Measurements from ENCODE around the gene TPBG. TPM values are rescaled to one million over a fixed set of nuclear protein-coding genes. Genes with fewer than 3 reads are reported as not detected.

TPBG gene
- total and polyA plus RNA-seq, 7 donors = 0.47 to 3.0 (median 1.3) TPM

DNA sequence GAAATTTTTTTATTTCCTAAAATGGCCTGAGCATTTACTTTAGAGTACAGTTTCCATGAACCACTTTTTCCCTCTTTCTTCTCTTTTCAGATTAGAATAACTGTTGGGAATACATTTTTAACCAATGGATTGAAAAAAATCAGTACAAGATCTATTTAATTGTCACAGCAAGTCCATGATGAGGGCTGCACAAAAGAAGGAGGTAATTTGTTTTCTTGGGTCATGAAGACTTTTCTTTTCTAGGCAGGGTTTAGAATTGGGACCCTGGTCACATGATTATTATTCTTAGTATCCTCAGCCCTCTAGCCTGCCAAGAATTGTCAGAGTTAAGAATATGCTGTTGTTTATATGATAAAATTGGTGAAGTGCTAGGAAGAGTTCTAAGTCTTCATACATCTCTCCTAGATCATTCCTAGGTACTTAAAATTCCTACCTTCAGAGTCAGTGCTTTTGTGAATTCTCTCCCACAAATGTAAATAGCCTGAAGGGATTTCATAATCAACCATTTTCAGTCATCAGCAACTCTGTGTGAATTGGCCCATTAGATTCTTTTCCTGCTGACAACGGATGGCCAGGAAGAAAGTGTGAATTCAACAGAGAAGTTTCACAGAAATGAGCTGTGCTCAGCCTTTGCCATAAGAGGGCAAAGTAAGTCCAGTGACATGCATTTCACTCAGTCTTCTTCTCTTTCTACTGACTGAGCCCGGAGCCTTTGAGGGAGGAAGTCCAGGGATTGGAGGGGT lies 32.4 kb upstream of the TPBG start:
- Histone ChIP-seq H3K27me3 (ENCODE audit: insufficient read depth in 3 of 3, low read length in 2 of 3) (no peaks in the 10 kb centered on the region), H3K9me3 (no peaks in the 10 kb centered on the region), H3K27ac (no peak overlapping the region), H3K4me1 (no peaks in the 10 kb centered on the region), H3K4me3 (no peak overlapping the region), H3K36me3 (ENCODE audit: insufficient read depth in 1 of 2, low read depth in 1 of 2) (no peaks in the 10 kb centered on the region)
- ATAC-seq = no peak
- TF ChIP-seq, protein P1, sequence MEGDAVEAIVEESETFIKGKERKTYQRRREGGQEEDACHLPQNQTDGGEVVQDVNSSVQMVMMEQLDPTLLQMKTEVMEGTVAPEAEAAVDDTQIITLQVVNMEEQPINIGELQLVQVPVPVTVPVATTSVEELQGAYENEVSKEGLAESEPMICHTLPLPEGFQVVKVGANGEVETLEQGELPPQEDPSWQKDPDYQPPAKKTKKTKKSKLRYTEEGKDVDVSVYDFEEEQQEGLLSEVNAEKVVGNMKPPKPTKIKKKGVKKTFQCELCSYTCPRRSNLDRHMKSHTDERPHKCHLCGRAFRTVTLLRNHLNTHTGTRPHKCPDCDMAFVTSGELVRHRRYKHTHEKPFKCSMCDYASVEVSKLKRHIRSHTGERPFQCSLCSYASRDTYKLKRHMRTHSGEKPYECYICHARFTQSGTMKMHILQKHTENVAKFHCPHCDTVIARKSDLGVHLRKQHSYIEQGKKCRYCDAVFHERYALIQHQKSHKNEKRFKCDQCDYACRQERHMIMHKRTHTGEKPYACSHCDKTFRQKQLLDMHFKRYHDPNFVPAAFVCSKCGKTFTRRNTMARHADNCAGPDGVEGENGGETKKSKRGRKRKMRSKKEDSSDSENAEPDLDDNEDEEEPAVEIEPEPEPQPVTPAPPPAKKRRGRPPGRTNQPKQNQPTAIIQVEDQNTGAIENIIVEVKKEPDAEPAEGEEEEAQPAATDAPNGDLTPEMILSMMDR (IDR thresholded peaks at IDR 0.05) = no peak
- intact Hi-C loops (cut with DNase I) = no loop called here
- WGBS, 3 donors = 5 to 9% (median 8%) methylated on average over 2 of the region's 2 CpGs
- no peak for DNase-seq

DNA sequence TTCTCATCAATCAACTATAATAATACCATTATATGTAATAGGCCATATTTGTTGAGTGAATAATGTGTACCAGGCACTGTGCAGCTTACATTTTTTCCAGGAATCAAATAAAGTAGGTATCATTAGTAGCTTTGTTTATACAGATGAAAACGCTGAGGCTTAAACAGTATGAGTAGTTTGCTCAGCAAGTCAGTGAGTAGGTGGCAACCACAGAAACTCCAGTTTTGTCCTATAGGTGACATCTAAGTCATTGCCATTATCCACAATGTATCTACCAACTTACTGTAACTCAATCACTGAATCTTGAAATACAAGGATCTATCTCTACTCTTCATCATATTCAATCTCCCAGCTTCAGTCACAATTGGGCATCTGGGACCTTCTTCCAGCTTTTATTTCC lies 29.8 kb upstream of the TPBG start:
- Histone ChIP-seq H3K4me3 (no peak overlapping the region), H3K4me1 (no peaks in the 10 kb centered on the region), H3K27me3 (ENCODE audit: insufficient read depth in 3 of 3, low read length in 2 of 3) (no peaks in the 10 kb centered on the region), H3K9me3 (no peaks in the 10 kb centered on the region), H3K36me3 (ENCODE audit: insufficient read depth in 1 of 2, low read depth in 1 of 2) (no peaks in the 10 kb centered on the region), H3K27ac (no peak overlapping the region)
- DNase-seq (no peak), ATAC-seq (no peak)
- intact Hi-C loops (cut with DNase I) = no loop called here
- TF ChIP-seq, protein P1 (IDR thresholded peaks at IDR 0.05) = no peak
- WGBS, 3 donors = 91 to 97% (median 94%) methylated on average over 1 of the region's 1 CpG

DNA sequence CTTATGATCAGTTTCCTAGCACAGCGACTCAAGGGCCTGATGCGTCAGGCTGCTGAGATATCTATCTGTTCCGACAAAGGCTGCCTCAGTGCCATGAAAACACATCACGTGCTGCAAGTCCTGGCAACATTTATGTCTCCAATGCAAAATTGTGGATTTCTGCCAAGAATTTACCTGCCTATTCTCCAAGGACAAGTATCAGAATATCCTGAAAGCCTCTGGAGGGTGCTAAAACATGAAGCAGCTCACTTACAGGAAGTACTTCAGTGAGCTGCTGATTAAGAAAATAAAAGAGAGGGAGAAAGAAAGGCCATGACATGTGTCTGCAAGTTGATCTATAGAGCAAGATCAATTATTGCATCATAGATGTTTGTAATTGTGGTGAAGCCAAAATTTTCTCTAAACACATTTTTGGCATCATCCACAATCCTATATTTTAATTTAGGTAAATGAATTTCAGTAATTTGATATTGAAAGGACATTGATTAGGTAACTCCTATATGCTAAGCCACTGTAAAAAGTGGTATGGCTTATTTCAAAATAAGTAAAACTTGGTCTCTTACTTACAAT lies 25.8 kb upstream of the TPBG start:
- no peak for ATAC-seq
- 76 to 81% (median 79%) methylated on average over 4 of the region's 4 CpGs for WGBS, 3 donors

DNA sequence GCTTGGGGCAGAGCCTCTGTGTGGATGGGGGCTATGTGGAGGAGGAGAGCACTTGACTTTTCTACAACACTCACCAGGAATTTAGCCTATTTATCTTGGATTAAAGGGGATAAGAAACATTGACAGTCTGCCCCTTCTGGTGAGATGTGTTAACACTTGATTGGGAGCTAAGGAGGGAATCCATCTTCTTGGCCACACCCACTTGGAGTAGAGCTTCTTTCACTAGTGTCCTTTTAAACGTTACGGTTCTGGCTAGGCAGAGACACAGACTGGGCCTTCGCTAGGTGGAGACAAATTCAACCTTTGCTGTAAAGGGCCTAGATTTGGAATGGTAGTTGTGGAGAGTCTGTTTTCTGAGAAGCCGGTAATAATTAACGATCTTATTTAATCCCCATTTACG lies 15.5 kb upstream of the TPBG start:
- 83 to 86% (median 85%) methylated on average over 6 of the region's 6 CpGs for WGBS, 3 donors
- DNase-seq (no peak), ATAC-seq (no peak)
- Histone ChIP-seq H3K4me3 (no peak overlapping the region), H3K4me1 (no peaks in the 10 kb centered on the region), H3K27ac (no peak overlapping the region), H3K27me3 (ENCODE audit: insufficient read depth in 3 of 3, low read length in 2 of 3) (peaks cover 0 to 1% (median 0%) of the 10 kb centered on the region in 3 donors), H3K9me3 (no peaks in the 10 kb centered on the region), H3K36me3 (ENCODE audit: insufficient read depth in 1 of 2, low read depth in 1 of 2) (no peaks in the 10 kb centered on the region)
- intact Hi-C loops (cut with DNase I) = no loop called here
- TF ChIP-seq, protein P1 (IDR thresholded peaks at IDR 0.05) = no peak

More for the DNA sequence above, 25.8 kb upstream of the TPBG start:
- Histone ChIP-seq H3K27ac (no peak overlapping the region), H3K36me3 (ENCODE audit: insufficient read depth in 1 of 2, low read depth in 1 of 2) (no peaks in the 10 kb centered on the region), H3K4me3 (no peak overlapping the region), H3K27me3 (ENCODE audit: insufficient read depth in 3 of 3, low read length in 2 of 3) (no peaks in the 10 kb centered on the region), H3K9me3 (peaks cover 3% of the 10 kb centered on the region), H3K4me1 (no peaks in the 10 kb centered on the region)
- TF ChIP-seq, protein P1 (IDR thresholded peaks at IDR 0.05) = no peak
- no peak for DNase-seq
- intact Hi-C loops (cut with DNase I) = no loop called here
